Panc1 (cell line): Measurements from ENCODE around the gene C1QTNF12. TPM values are rescaled to one million over a fixed set of nuclear protein-coding genes. Genes with fewer than 3 reads are reported as not detected.

ENCODE experiments used
- ATAC-seq: fragments of 200-7000 bp; cut with Tn5 transposase; 2 replicates; pipeline ENCODE4 v1.9.1; 2020; ENCODE audit warnings: mild to moderate bottlenecking, moderate library complexity
- BruUV-seq: library from RNA; stranded (reverse); fragments of 400-500 nt; replicated peaks from 2 replicates; lab custom pipeline; 2021; lab: Mats Ljungman, UMichigan
- CTCF ChIA-PET: fragments of 300-600 bp; sonication (Branson Sonifier 250); formaldehyde crosslinking; loops from one replicate; lab custom pipeline; 2022; ENCODE audit warnings: antibody characterized with exemption; lab: Charles Lee
- POLR2A ChIA-PET: fragments of 300-600 bp; sonication (Branson Sonifier 250); formaldehyde crosslinking; loops from one replicate; lab custom pipeline; 2022; ENCODE audit warnings: antibody characterized with exemption; lab: Charles Lee
- DNase-seq: peaks from one replicate; pipeline ENCODE4 v3.0.0-alpha.2; 2010; ENCODE audit warnings: low read depth, low spot score
- H3K27ac ChIP-seq: 2 replicates; pipeline ENCODE4 v1.5.1; 2011; ENCODE audit warnings: mild to moderate bottlenecking, low read length, inconsistent platforms
- H3K27me3 ChIP-seq: fragments of 200-500 bp; sonication (Bioruptor generic); 2 replicates; pipeline ENCODE4 v1.6.0; 2014; ENCODE audit warnings: low read length, inconsistent platforms; ENCODE audit not compliant: control insufficient read depth, insufficient read depth
- H3K36me3 ChIP-seq: fragments of 200-500 bp; sonication (Bioruptor generic); 2 replicates; pipeline ENCODE4 v1.5.1; 2014; ENCODE audit warnings: inconsistent platforms, mild to moderate bottlenecking, low read length, moderate library complexity; ENCODE audit not compliant: control insufficient read depth, insufficient read depth
- H3K4me1 ChIP-seq: 2 replicates; pipeline ENCODE4 v1.5.1; 2011; ENCODE audit warnings: inconsistent platforms, mild to moderate bottlenecking, low read length, moderate library complexity; ENCODE audit not compliant: control insufficient read depth, insufficient read depth
- H3K4me3 ChIP-seq, 2 experiments: 2 replicates each; pipeline ENCODE4 v1.5.1; 2011 to 2012; ENCODE audit warnings: low read depth in 2 of 2, low read length in 2 of 2, mild to moderate bottlenecking in 2 of 2, inconsistent platforms in 1 of 2, moderate library complexity in 1 of 2
- H3K9me3 ChIP-seq: fragments of 200-500 bp; sonication (Bioruptor generic); 2 replicates; pipeline ENCODE4 v1.5.1; 2014; ENCODE audit warnings: low read depth, mild to moderate bottlenecking, inconsistent platforms, low read length, moderate library complexity; ENCODE audit not compliant: control insufficient read depth, insufficient read depth
- CTCF ChIP-seq: fragments of 450-650 bp; IDR thresholded peaks from 2 replicates; pipeline ENCODE4 v1.5.1; 2017; ENCODE audit warnings: mild to moderate bottlenecking
- POLR2AphosphoS5 ChIP-seq: IDR thresholded peaks from 2 replicates; pipeline ENCODE4 v1.6.1; 2012; ENCODE audit warnings: mild to moderate bottlenecking, low read depth, low read length, moderate library complexity
- REST ChIP-seq, 2 experiments: IDR thresholded peaks; 2 replicates each; pipeline ENCODE4 v1.6.1; 2011 to 2012; ENCODE audit warnings: low read depth in 2 of 2, control low read depth in 1 of 2, low read length in 1 of 2, mild to moderate bottlenecking in 1 of 2, moderate library complexity in 1 of 2; ENCODE audit not compliant: insufficient read depth in 1 of 2
- SIN3A ChIP-seq: IDR thresholded peaks from 2 replicates; pipeline ENCODE4 v1.6.1; 2012; ENCODE audit warnings: low read depth, mild to moderate bottlenecking, low read length, moderate library complexity, borderline replicate concordance; ENCODE audit not compliant: insufficient read depth
- TCF7L2 ChIP-seq: IDR thresholded peaks from 2 replicates; pipeline ENCODE4 v1.6.1; 2011; ENCODE audit warnings: mild to moderate bottlenecking, low read depth, low read length, inconsistent platforms
- in situ Hi-C: cut with HindIII; loops from 2 replicates; pipeline ENCODE4 v1.10.0; 2016; ENCODE audit warnings: low sequenced_read_pairs, low pct_unique_long_range_greater_than_20kb
- intact Hi-C: fragments of 100-400 bp; cut with micrococcal nuclease; formaldehyde crosslinking; loops from one replicate; pipeline ENCODE4 v1.10.0; 2022; ENCODE audit not compliant: unreplicated experiment
- total RNA-seq: library from RNA; stranded (reverse); gene quantifications from one replicate; pipeline ENCODE4 v1.2.1, GENCODE V29; 2021; ENCODE audit not compliant: unreplicated experiment

The C1QTNF12 gene
- total RNA-seq, 1 experiment from 2014 or later, result 41.4 TPM

- no peak; the same call in 1 of the 2 replicates for ATAC-seq
- Histone ChIP-seq H3K36me3 (no peaks in the 10 kb centered on the region), H3K27ac (peak overlapping the region; percentile 79), H3K4me3 (no peak overlapping the region), H3K27me3 (no peaks in the 10 kb centered on the region), H3K9me3 (no peaks in the 10 kb centered on the region), H3K4me1 (peaks cover 46% of the 10 kb centered on the region)
- POLR2A ChIA-PET, result no interaction called here
- in situ Hi-C loops, result no loop called here
- TF ChIP-seq CTCF (no peak), REST (IDR thresholded peaks at IDR 0.05; ENCODE audit: insufficient read depth in 1 of 2, low read depth in 2 of 2, low read length in 1 of 2) (no peak), POLR2AphosphoS5 (no peak), SIN3A (no peak), TCF7L2 (no peak)
- intact Hi-C loops, result no loop called here
- CTCF ChIA-PET, result no interaction called here
- no peak for DNase-seq
- no TSS peak for BruUV-seq
These were observed 1.2 kb downstream of the C1QTNF12 start for GRCh38 chr1:1245178-1245816.

- Histone ChIP-seq H3K4me3 (peak overlapping the region in 1 of 2 experiments; percentile 8; a peak in 1 of 4 replicates), H3K4me1 (peaks cover 56% of the 10 kb centered on the region), H3K36me3 (no peaks in the 10 kb centered on the region), H3K27ac (peak overlapping the region; percentile 84), H3K9me3 (no peaks in the 10 kb centered on the region), H3K27me3 (no peaks in the 10 kb centered on the region)
- intact Hi-C loops (no loop called here), in situ Hi-C loops (no loop called here)
- ChIA-PET CTCF (no interaction called here), POLR2A (no interaction called here)
- ATAC-seq (peak; percentile 54), DNase-seq (no peak)
- BruUV-seq, result no TSS peak
- TF ChIP-seq TCF7L2 (no peak), CTCF (peak; percentile 46; the same call in 1 of the 2 replicates), SIN3A (no peak), POLR2AphosphoS5 (peak; percentile 25; the same call in 1 of the 2 replicates)
These were observed 2.2 kb downstream of the C1QTNF12 start for GRCh38 chr1:1244192-1244811.
